Kidney (tissue), 14 donors: ENCODE measurements around the gene ZPBP2. TPM values are rescaled to one million over a fixed set of nuclear protein-coding genes. Genes with fewer than 3 reads are reported as not detected.
"Not testable (repeated sequence)": the region's sequence is repeated elsewhere in the genome, so short reads cannot be mapped to it uniquely, and the experiment has no call there.

Experiments used
- DNase-seq, 5 donors: peaks; one replicate each; pipeline ENCODE4 v3.0.0-alpha.2; 2013 to 2020
- FAIRE-seq: peaks from 2 replicates; lab custom pipeline; 2012; peaks lifted over from hg19 to GRCh38; lab: Jason Lieb, UNC
- H3K27ac ChIP-seq, 2 donors: one replicate each; pipeline ENCODE4 v1.7.0; 2013; ENCODE audit warnings: low read depth in 2 of 2, low read length in 2 of 2, inconsistent platforms in 1 of 2
- H3K27me3 ChIP-seq: one replicate; pipeline ENCODE4 v1.7.1; 2013; ENCODE audit warnings: low read length, inconsistent platforms; ENCODE audit not compliant: control insufficient read depth, insufficient read depth
- H3K36me3 ChIP-seq, 3 donors: one replicate each; pipeline versions ENCODE4 v1.7.0 to v1.7.1; 2013; ENCODE audit warnings: low read length in 3 of 3, control low read depth in 1 of 3, inconsistent platforms in 1 of 3; ENCODE audit not compliant: insufficient read depth in 3 of 3, control insufficient read depth in 2 of 3
- H3K4me1 ChIP-seq, 3 donors: one replicate each; pipeline versions ENCODE4 v1.7.0 to v1.7.1; 2013; ENCODE audit warnings: low read length in 3 of 3, inconsistent platforms in 1 of 3, low read depth in 1 of 3; ENCODE audit not compliant: control insufficient read depth in 2 of 3, insufficient read depth in 2 of 3
- H3K4me3 ChIP-seq, 3 donors: one replicate each; pipeline versions ENCODE4 v1.7.0 to v1.8.1; 2013; ENCODE audit warnings: low read length in 3 of 3, control low read depth in 1 of 3, inconsistent platforms in 1 of 3
- H3K9ac ChIP-seq, 3 donors: one replicate each; pipeline versions ENCODE4 v1.7.0 to v1.7.1; 2013; ENCODE audit warnings: low read length in 3 of 3, control low read depth in 1 of 3, inconsistent platforms in 1 of 3
- H3K9me3 ChIP-seq, 3 donors: one replicate each; pipeline versions ENCODE4 v1.7.0 to v1.7.1; 2013; ENCODE audit warnings: low read length in 3 of 3, control low read depth in 1 of 3, inconsistent platforms in 1 of 3; ENCODE audit not compliant: control insufficient read depth in 2 of 3, insufficient read depth in 1 of 3
- intact Hi-C: fragments of 100-400 bp; cut with DNase I; formaldehyde crosslinking; loops from one replicate; pipeline ENCODE4 v1.11.1; 2022
- polyA plus RNA-seq: library from polyadenylated mRNA; stranded (reverse); fragments of 350-450 nt; fragmentation: Illumina TruSeq; extraction: RNeasy Lipid Tissue Mini Kit (QIAGEN cat#74804); gene quantifications from one replicate; pipeline ENCODE4 v1.2.3, GENCODE V29; 2014; ENCODE audit warnings: low read depth, low replicate concordance; ENCODE audit not compliant: insufficient read depth
- total RNA-seq: library from RNA; stranded (reverse); fragmentation: NEBNext Ultra II Directional; extraction: Animal tissue kit (Norgen Biotek cat#: 25700); gene quantifications from one replicate; pipeline ENCODE4 v1.2.1, GENCODE V29; 2021
- TF ChIP-seq, protein P1 (sequence below): IDR thresholded peaks from 3 replicates; pipeline ENCODE4 v1.5.1; 2012; ENCODE audit warnings: mild to moderate bottlenecking, moderate library complexity, borderline replicate concordance; ENCODE audit not compliant: insufficient read depth; ENCODE audit errors: extremely low read depth
- donor health status: control.
- donor health status: control.
- donor health status: control.
- donor health status: control.
- donor health status: control.
- donor health status: DM: yes; HTN: yes; CAD: no.
- donor health status: Normal renal cell carcinoma (clear cell type).

The ZPBP2 gene
- total and polyA plus RNA-seq, 2 donors from 2014 or later, result not detected

GRCh38 chr17:39846205-39846604 is 21.8 kb upstream of the ZPBP2 start:
- FAIRE-seq, result peak; percentile 23
- no peak for DNase-seq
- Histone ChIP-seq H3K27ac (no peak overlapping the region), H3K4me1 (peaks cover 0 to 2% (median 0%) of the 10 kb centered on the region in 3 donors), H3K9ac (no peak overlapping the region), H3K4me3 (no peak overlapping the region), H3K27me3 (no peaks in the 10 kb centered on the region), H3K9me3 (no peaks in the 10 kb centered on the region), H3K36me3 (no peaks in the 10 kb centered on the region)
- TF ChIP-seq, protein P1, sequence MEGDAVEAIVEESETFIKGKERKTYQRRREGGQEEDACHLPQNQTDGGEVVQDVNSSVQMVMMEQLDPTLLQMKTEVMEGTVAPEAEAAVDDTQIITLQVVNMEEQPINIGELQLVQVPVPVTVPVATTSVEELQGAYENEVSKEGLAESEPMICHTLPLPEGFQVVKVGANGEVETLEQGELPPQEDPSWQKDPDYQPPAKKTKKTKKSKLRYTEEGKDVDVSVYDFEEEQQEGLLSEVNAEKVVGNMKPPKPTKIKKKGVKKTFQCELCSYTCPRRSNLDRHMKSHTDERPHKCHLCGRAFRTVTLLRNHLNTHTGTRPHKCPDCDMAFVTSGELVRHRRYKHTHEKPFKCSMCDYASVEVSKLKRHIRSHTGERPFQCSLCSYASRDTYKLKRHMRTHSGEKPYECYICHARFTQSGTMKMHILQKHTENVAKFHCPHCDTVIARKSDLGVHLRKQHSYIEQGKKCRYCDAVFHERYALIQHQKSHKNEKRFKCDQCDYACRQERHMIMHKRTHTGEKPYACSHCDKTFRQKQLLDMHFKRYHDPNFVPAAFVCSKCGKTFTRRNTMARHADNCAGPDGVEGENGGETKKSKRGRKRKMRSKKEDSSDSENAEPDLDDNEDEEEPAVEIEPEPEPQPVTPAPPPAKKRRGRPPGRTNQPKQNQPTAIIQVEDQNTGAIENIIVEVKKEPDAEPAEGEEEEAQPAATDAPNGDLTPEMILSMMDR, result no peak
- intact Hi-C loops, result no loop called here

DNA sequence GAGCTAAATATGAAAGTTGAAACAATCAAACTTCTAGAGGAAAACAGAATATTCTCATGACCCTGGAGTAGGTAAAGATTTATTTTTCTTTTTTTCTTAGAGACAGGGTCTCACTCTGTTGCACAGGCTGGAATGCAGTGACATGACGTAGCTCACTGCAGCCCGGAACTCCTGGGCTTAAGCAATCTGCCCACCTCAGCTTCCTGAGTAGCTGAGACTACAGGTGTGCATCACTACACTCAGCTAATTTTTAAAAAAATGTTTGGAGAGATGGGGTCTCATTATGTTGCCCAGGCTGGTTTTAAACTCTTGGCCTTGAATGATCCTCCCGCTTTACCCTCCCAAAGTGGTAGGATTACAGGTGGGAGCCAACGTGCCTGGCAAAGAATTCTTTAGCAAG is 19.4 kb upstream of the ZPBP2 start:
- no peak for FAIRE-seq
- TF ChIP-seq, protein P1, result no peak
- Histone ChIP-seq H3K27me3 (no peaks in the 10 kb centered on the region), H3K4me1 (peaks cover 0 to 2% (median 0%) of the 10 kb centered on the region in 3 donors), H3K9ac (no peak overlapping the region), H3K4me3 (no peak overlapping the region), H3K36me3 (no peaks in the 10 kb centered on the region), H3K9me3 (no peaks in the 10 kb centered on the region), H3K27ac (no peak overlapping the region)
- DNase-seq, result peak in 4 of 5 donors; percentile 50 to 80 (median 70)
- intact Hi-C loops, result no loop called here

DNA sequence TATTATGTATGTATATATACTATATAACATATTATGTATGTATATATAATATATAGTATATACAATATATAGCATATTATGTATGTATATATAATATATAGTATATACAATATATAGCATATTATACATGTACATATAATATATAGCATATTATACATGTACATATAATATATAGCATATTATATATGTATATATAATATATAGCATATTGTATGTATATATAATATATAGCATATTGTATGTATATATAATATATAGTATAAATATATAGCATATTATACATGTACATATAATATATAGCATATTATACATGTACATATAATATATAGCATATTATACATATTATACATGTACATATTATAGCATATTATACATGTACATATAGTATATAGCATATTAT is 17.8 kb upstream of the ZPBP2 start:
- H3K9me3 ChIP-seq, H3K27ac ChIP-seq, H3K9ac ChIP-seq, H3K4me1 ChIP-seq, H3K4me3 ChIP-seq, H3K27me3 ChIP-seq, intact Hi-C loops, H3K36me3 ChIP-seq, DNase-seq: not testable (repeated sequence)
- FAIRE-seq, result peak; percentile 99

- H3K4me1 ChIP-seq, result peaks cover 0 to 2% (median 0%) of the 10 kb centered on the region in 3 donors
- H3K27ac ChIP-seq, result no peak overlapping the region
- no peak overlapping the region for H3K9ac ChIP-seq
- no peak overlapping the region for H3K4me3 ChIP-seq
- DNase-seq (no peak), FAIRE-seq (no peak)
- TF ChIP-seq, protein P1, result no peak
- intact Hi-C loops, result no loop called here
- H3K36me3 ChIP-seq, result no peaks in the 10 kb centered on the region
- no peaks in the 10 kb centered on the region for H3K27me3 ChIP-seq
- no peaks in the 10 kb centered on the region for H3K9me3 ChIP-seq
These were observed 15.8 kb upstream of the ZPBP2 start for GRCh38 chr17:39852239-39852638.
